Ovary (tissue), 9 donors: ENCODE results near the gene PLA2G2E. TPM values are rescaled to one million over a fixed set of nuclear protein-coding genes. Genes with fewer than 3 reads are reported as not detected.

Experiments
- DNase-seq, 5 donors: peaks; one replicate each; pipeline ENCODE4 v3.0.0-alpha.2; 2019 to 2020
- H3K27ac ChIP-seq, 2 donors: fragments of 200-600 bp; one replicate each; pipeline versions ENCODE4 v1.5.1 to v1.8.0; 2019 to 2022
- H3K27me3 ChIP-seq: fragments of 200-600 bp; one replicate; pipeline ENCODE4 v1.8.0; 2022
- H3K36me3 ChIP-seq: fragments of 200-600 bp; sonication (generic); one replicate; pipeline ENCODE4 v1.5.1; 2019
- H3K4me1 ChIP-seq: one replicate; pipeline ENCODE4 v1.8.1; 2013; ENCODE audit warnings: mild to moderate bottlenecking, moderate library complexity; ENCODE audit not compliant: insufficient read depth
- H3K4me3 ChIP-seq: fragments of 200-600 bp; sonication (generic); one replicate; pipeline ENCODE4 v1.5.1; 2017
- H3K9me3 ChIP-seq, 2 donors: fragments of 200-600 bp in 1 of 2; sonication (generic) in 1 of 2; one replicate each; pipeline versions ENCODE4 v1.5.1 to v1.8.1; 2013 to 2019; ENCODE audit warnings: mild to moderate bottlenecking in 1 of 2, moderate library complexity in 1 of 2
- EP300 ChIP-seq: sonication (generic); formaldehyde crosslinking; IDR thresholded peaks from one replicate; pipeline ENCODE4 v1.6.1; 2017; ENCODE audit warnings: antibody characterized with exemption
- POLR2A ChIP-seq: fragments of 450-650 bp; IDR thresholded peaks from one replicate; pipeline ENCODE4 v1.6.1; 2017; ENCODE audit warnings: antibody characterized with exemption, mild to moderate bottlenecking, moderate library complexity
- WGBS, 3 donors: extraction: QIAGEN DNeasy Blood & Tissue Kit in 1 of 3; methylation state at CpG; one replicate each; pipeline versions ENCODE4 v1.1.5 to v1.1.7; 2013 to 2017; 5-methylcytosine and 5-hydroxymethylcytosine counted together
- intact Hi-C, 4 donors: fragments of 100-400 bp; cut with DNase I; formaldehyde crosslinking; loops; one replicate each; pipeline versions ENCODE4 v1.11.0 to v1.15.1; 2022 to 2023
- polyA plus RNA-seq, 2 donors: library from polyadenylated mRNA; stranded (reverse); fragments of 200-250 nt in 1 of 2; fragments of 350-450 nt in 1 of 2; fragmentation: Illumina TruSeq in 1 of 2; extraction: RNeasy Lipid Tissue Mini Kit (QIAGEN cat#74804) in 1 of 2; gene quantifications; one replicate each; pipeline ENCODE4 v1.2.3, GENCODE V29; 2013 to 2014
- total RNA-seq, 7 donors: library from RNA; depleted of rRNA in 2 of 7; stranded (reverse); fragments of >200 nt in 2 of 7; fragmentation: NEBNext Ultra II Directional in 3 of 7; extraction: Animal tissue kit (Norgen Biotek cat#: 25700) in 3 of 7; gene quantifications; one replicate each; pipeline versions ENCODE4 v1.1.0 to v1.2.4, GENCODE V29; 2016 to 2023
- TF ChIP-seq, protein P1 (sequence below), 3 donors: fragments of 450-650 bp in 2 of 3; fragments of 200-600 bp in 1 of 3; IDR thresholded peaks; one replicate each; pipeline versions ENCODE4 v1.5.1 to v1.8.0; 2016 to 2022; ENCODE audit warnings: antibody characterized with exemption in 3 of 3, mild to moderate bottlenecking in 1 of 3
- donor health status: DM: no; HTN: no; CAD: no; lungs with moderate emphysema.
- donor health status: DM: no; HTN: no; CAD: no.
- donor health status: Bipolar disorder and iron deficiency.
- donor health status: DM: yes; HTN: yes; CAD: no.
- donor health status: DM: no; HTN: no; CAD: no.
- donor health status: DM: yes; HTN: yes; CAD: no.

The PLA2G2E gene
- total and polyA plus RNA-seq, 9 donors: not detected

DNA sequence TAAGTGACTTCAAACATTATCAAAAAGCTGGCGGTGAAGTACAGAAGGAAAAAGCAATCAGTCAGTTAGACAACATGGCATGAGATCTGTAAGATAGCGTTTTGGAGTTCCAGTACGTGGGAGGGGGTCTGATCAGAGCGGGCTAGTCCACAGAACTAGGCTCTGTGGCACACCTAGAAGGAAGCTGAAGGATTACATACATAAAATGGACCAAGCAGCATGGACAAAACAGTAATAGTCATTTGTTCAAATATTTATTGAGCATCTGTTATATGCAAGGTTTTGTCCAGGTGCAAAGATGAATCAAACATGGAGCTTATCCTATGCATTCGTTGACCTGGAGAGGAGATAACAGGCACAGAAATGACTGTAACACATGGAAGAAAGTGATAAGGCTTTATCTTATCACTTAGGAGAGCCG lies 22.9 kb upstream of the PLA2G2E start:
- Histone ChIP-seq H3K4me3 (no peak overlapping the region), H3K27ac (no peak overlapping the region), H3K9me3 (no peaks in the 10 kb centered on the region), H3K36me3 (no peaks in the 10 kb centered on the region), H3K4me1 (no peaks in the 10 kb centered on the region), H3K27me3 (no peaks in the 10 kb centered on the region)
- TF ChIP-seq EP300: no peak
- TF ChIP-seq, protein P1, sequence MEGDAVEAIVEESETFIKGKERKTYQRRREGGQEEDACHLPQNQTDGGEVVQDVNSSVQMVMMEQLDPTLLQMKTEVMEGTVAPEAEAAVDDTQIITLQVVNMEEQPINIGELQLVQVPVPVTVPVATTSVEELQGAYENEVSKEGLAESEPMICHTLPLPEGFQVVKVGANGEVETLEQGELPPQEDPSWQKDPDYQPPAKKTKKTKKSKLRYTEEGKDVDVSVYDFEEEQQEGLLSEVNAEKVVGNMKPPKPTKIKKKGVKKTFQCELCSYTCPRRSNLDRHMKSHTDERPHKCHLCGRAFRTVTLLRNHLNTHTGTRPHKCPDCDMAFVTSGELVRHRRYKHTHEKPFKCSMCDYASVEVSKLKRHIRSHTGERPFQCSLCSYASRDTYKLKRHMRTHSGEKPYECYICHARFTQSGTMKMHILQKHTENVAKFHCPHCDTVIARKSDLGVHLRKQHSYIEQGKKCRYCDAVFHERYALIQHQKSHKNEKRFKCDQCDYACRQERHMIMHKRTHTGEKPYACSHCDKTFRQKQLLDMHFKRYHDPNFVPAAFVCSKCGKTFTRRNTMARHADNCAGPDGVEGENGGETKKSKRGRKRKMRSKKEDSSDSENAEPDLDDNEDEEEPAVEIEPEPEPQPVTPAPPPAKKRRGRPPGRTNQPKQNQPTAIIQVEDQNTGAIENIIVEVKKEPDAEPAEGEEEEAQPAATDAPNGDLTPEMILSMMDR (IDR thresholded peaks at IDR 0.05): no peak
- TF ChIP-seq POLR2A: no peak
- WGBS, 3 donors: 62 to 66% (median 64%) methylated on average over 6 of the region's 6 CpGs
- no peak for DNase-seq
- intact Hi-C loops: no loop called here

DNA sequence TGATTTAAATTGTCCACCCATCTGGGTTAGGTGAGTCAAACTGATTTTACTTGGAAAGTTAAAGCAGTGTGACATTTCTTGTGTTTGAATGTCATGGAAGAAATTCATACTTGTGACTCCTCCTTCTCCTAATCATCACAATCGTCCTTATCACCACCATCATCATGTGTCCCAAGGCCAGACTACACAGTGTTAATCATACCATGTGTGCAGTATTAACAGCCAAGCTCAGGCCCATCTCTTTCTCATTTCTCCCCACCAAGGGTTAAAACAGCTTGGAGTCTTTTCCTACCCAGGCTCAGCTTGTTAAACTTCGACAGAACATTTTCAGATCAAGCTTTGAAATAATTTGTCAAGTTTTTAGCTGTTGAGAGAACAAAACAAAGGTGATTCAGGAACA lies 22.5 kb upstream of the PLA2G2E start:
- DNase-seq: no peak
- H3K27me3 ChIP-seq: no peaks in the 10 kb centered on the region
- intact Hi-C loops: no loop called here
- H3K9me3 ChIP-seq: no peaks in the 10 kb centered on the region
- H3K27ac ChIP-seq: no peak overlapping the region
- no peak overlapping the region for H3K4me3 ChIP-seq
- 13 to 25% (median 24%) methylated on average over 2 of the region's 2 CpGs for WGBS, 3 donors
- no peaks in the 10 kb centered on the region for H3K4me1 ChIP-seq
- no peaks in the 10 kb centered on the region for H3K36me3 ChIP-seq
- no peak for TF ChIP-seq POLR2A
- TF ChIP-seq, protein P1 (IDR thresholded peaks at IDR 0.05): no peak
- no peak for TF ChIP-seq EP300

DNA sequence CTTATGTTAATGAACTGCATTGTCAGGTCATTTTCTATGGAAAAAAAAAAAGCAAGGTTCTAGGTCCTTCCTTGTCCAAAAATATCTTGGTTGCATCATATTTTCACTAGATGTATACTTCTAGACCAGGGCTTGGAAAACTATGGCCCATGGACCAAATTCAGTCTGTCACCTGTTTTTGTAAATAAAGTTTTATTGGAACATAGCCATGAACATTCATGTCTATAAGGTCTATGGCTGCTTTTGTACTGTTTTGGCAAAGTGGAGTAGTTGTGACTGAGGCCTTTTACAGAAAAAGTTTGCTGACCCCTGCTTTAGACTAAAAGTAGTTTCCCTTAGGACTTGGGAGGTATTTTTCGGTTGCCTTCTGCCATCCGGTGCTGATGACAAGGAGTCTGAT lies 19.2 kb upstream of the PLA2G2E start:
- H3K4me3 ChIP-seq: no peak overlapping the region
- H3K27ac ChIP-seq: no peak overlapping the region
- TF ChIP-seq, protein P1 (IDR thresholded peaks at IDR 0.05): no peak
- TF ChIP-seq POLR2A (no peak), EP300 (no peak)
- intact Hi-C loops: no loop called here
- no peaks in the 10 kb centered on the region for H3K4me1 ChIP-seq
- no peaks in the 10 kb centered on the region for H3K36me3 ChIP-seq
- H3K27me3 ChIP-seq: no peaks in the 10 kb centered on the region
- no peaks in the 10 kb centered on the region for H3K9me3 ChIP-seq
- 91 to 99% (median 96%) methylated on average over 2 of the region's 2 CpGs for WGBS, 3 donors
- DNase-seq: no peak

DNA sequence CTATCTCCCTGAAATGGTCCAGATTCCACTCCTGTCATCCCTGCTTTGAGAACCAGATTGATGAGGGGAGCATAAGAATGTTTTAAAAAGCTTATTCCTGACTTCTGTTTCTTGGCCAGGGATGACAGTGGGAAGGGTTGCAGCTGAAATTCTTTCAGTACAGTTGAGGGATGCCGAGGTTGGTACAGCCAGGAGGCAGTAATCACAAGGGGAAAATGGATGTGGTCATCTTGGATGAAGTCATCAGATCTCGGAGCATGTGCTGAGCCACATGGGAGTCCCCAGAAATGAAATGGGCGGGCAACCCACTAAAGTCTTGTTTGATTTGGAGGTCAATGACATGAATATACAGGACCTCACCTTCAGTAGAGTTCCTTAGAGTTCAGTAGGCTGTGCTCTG lies 18.7 kb upstream of the PLA2G2E start:
- no peaks in the 10 kb centered on the region for H3K36me3 ChIP-seq
- WGBS, 3 donors: 60 to 64% (median 61%) methylated on average over 3 of the region's 3 CpGs
- intact Hi-C loops: no loop called here
- TF ChIP-seq, protein P1 (IDR thresholded peaks at IDR 0.05): no peak
- TF ChIP-seq POLR2A (no peak), EP300 (no peak)
- no peaks in the 10 kb centered on the region for H3K27me3 ChIP-seq
- H3K9me3 ChIP-seq: no peaks in the 10 kb centered on the region
- no peak overlapping the region for H3K27ac ChIP-seq
- no peaks in the 10 kb centered on the region for H3K4me1 ChIP-seq
- H3K4me3 ChIP-seq: no peak overlapping the region
- no peak for DNase-seq

DNA sequence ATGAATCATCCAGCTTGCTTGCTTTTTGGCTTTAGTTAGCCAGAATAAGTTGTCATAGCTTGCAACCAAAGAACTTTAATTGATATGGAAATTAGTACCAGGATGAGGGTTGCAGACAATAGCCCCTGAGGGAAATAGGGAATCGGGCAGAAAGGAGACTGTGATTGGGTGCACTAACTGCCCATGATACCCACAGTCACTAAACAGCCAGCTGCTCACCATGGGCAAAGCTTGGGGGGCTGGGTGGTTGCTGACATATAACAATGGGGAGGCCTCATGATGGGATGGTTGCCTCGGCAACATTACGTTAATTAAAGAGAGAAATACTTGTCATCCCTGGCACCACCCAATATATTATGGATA lies 17.8 kb upstream of the PLA2G2E start:
- Histone ChIP-seq H3K27ac (no peak overlapping the region), H3K4me3 (no peak overlapping the region), H3K36me3 (no peaks in the 10 kb centered on the region), H3K27me3 (no peaks in the 10 kb centered on the region), H3K9me3 (no peaks in the 10 kb centered on the region), H3K4me1 (no peaks in the 10 kb centered on the region)
- no peak for DNase-seq
- 89 to 95% (median 90%) methylated on average over 3 of the region's 3 CpGs for WGBS, 3 donors
- intact Hi-C loops: no loop called here
- TF ChIP-seq, protein P1 (IDR thresholded peaks at IDR 0.05): no peak
- TF ChIP-seq EP300: no peak
- TF ChIP-seq POLR2A: no peak
